Heart left ventricle (tissue), 16 donors: Measurements from ENCODE around the gene COL4A6. TPM values are rescaled to one million over a fixed set of nuclear protein-coding genes. Genes with fewer than 3 reads are reported as not detected.
A peak's percentile ranks its signal among the peaks of the same experiment; 100 is the strongest.

ENCODE experiments used
- ATAC-seq, 4 donors: fragments of 200-7000 bp; cut with Tn5 transposase; one replicate each; pipeline ENCODE4 v1.9.1; 2020 to 2022; ENCODE audit warnings: moderate library complexity in 4 of 4, mild to moderate bottlenecking in 3 of 4, moderate number of reproducible peaks in 1 of 4
- DNase-seq, 5 donors: peaks; one replicate each; pipeline ENCODE4 v3.0.0-alpha.2; 2020
- H3K27ac ChIP-seq, 12 donors: fragments of 200-600 bp; sonication (generic) in 4 of 12; one replicate each; pipeline versions ENCODE4 v1.5.0 to v1.8.0; 2016 to 2022; ENCODE audit warnings: mild to moderate bottlenecking in 2 of 12
- H3K27me3 ChIP-seq, 9 donors: fragments of 200-600 bp; sonication (generic) in 2 of 9; one replicate each; pipeline versions ENCODE4 v1.5.1 to v1.8.0; 2016 to 2022; ENCODE audit warnings: mild to moderate bottlenecking in 3 of 9
- H3K36me3 ChIP-seq, 9 donors: fragments of 200-600 bp; sonication (generic) in 2 of 9; one replicate each; pipeline versions ENCODE4 v1.5.0 to v1.8.0; 2018 to 2022; ENCODE audit warnings: mild to moderate bottlenecking in 2 of 9
- H3K4me1 ChIP-seq, 12 donors: fragments of 200-600 bp; sonication (generic) in 4 of 12; one replicate each; pipeline versions ENCODE4 v1.5.0 to v1.8.0; 2016 to 2022; ENCODE audit warnings: mild to moderate bottlenecking in 3 of 12
- H3K4me3 ChIP-seq, 12 donors: fragments of 200-600 bp; sonication (generic) in 4 of 12; one replicate each; pipeline versions ENCODE4 v1.5.0 to v1.8.0; 2017 to 2022; ENCODE audit warnings: mild to moderate bottlenecking in 9 of 12, moderate library complexity in 4 of 12
- H3K9me3 ChIP-seq, 12 donors: fragments of 200-600 bp; sonication (generic) in 4 of 12; one replicate each; pipeline versions ENCODE4 v1.5.0 to v1.8.0; 2016 to 2022; ENCODE audit warnings: mild to moderate bottlenecking in 1 of 12
- CTCF ChIP-seq, 12 donors: fragments of 200-600 bp; sonication (generic) in 4 of 12; IDR thresholded peaks; one replicate each; pipeline versions ENCODE4 v1.5.0 to v1.8.0; 2018 to 2022; ENCODE audit warnings: antibody characterized with exemption in 12 of 12, mild to moderate bottlenecking in 5 of 12
- POLR2A ChIP-seq, 2 donors: fragments of 450-650 bp; IDR thresholded peaks; one replicate each; pipeline ENCODE4 v1.6.1; 2017; ENCODE audit warnings: antibody characterized with exemption in 2 of 2, mild to moderate bottlenecking in 2 of 2, moderate library complexity in 2 of 2
- WGBS, 4 donors: extraction: QIAGEN DNeasy Blood & Tissue Kit in 2 of 4; methylation state at CpG; one replicate each; pipeline versions ENCODE4 v1.1.5 to v1.1.7; 2013 to 2018; 5-methylcytosine and 5-hydroxymethylcytosine counted together
- intact Hi-C, 10 donors: fragments of 100-400 bp; cut with DNase I; formaldehyde crosslinking; loops; one replicate each; pipeline versions ENCODE4 v1.11.1 to v1.14.2; 2022
- polyA plus RNA-seq, 2 donors: library from polyadenylated mRNA; stranded (reverse); fragments of 200-250 nt; gene quantifications; one replicate each; pipeline ENCODE4 v1.2.3, GENCODE V29; 2013
- total RNA-seq, 9 donors: library from RNA; depleted of rRNA in 2 of 9; stranded (reverse); fragments of >200 nt in 2 of 9; fragmentation: NEBNext Ultra II Directional in 3 of 9; extraction: Animal tissue kit (Norgen Biotek cat#: 25700) in 3 of 9; gene quantifications; one replicate each; pipeline versions ENCODE4 v1.1.0 to v1.2.4, GENCODE V29; 2016 to 2023
- donor health status: ischemic (EF 13 %, LVEDD 7.1; RV severe dilation, severe dysfunction).
- donor health status: healthy with polysubstance abuse.
- donor health status: DM: no; HTN: yes; CAD: no.
- donor health status: DM: no; HTN: no; CAD: no.
- donor health status: ischemic (EF 25% LVEDD 6.9; RV normal size, moderate dysfunction).
- donor health status: ischemic (EF 25% LVEDD 5.7; RV mildly dilated, moderate dysfunction).
- donor health status: healthy.
- donor health status: DM: yes; HTN: yes; CAD: no.
- donor health status: ischemic (EF 35%, LVEDD 5.7; RV mildly dilated, moderate dysfunction).
- donor health status: nonischemic (EF 11% LVEDD 7.7; RV severe dilation, severe dysfunction).
- donor health status: DM: yes; HTN: yes; CAD: no.
- donor health status: PGD.
- donor health status: ischemic (EF 29% LVEDD 5.4; RV normal size, mild dysfunction).
- donor health status: nonischemic (EF 23%, LVEDD 6.1; RV moderate dilation, normal function).

The COL4A6 gene
- total and polyA plus RNA-seq, 11 donors: 2.9 to 14.0 (median 7.2) TPM

GRCh38 chrX:108132876-108133275 lies 305.3 kb downstream of the COL4A6 start:
- 72 to 85% (median 76%) methylated on average over 2 of the region's 2 CpGs for WGBS, 4 donors
- Histone ChIP-seq H3K4me1 (peaks cover 0 to 4% (median 0%) of the 10 kb centered on the region in 12 donors), H3K27ac (peak overlapping the region in 5 of 12 donors; percentile 19 to 82 (median 75)), H3K36me3 (peaks cover 0 to 34% (median 18%) of the 10 kb centered on the region in 9 donors), H3K9me3 (no peaks in the 10 kb centered on the region), H3K27me3 (peaks cover 0 to 9% (median 0%) of the 10 kb centered on the region in 9 donors), H3K4me3 (no peak overlapping the region)
- DNase-seq: no peak
- intact Hi-C loops: loop anchor here in 2 of 10 donors (5.0 to 10.0 kb wide), 2 partner anchors 41 to 48 kb away; partner anchors contain the start of genes ATG4A (in 1 of the 2) and PSMD10 (in 1 of the 2)
- no peak for TF ChIP-seq POLR2A (IDR thresholded peaks at IDR 0.05)
- no peak for TF ChIP-seq CTCF (IDR thresholded peaks at IDR 0.05)
- no peak for ATAC-seq

GRCh38 chrX:108132034-108132433 lies 306.2 kb downstream of the COL4A6 start:
- intact Hi-C loops: loop anchor here in 2 of 10 donors (5.0 to 10.0 kb wide), 2 partner anchors 40 to 47 kb away; partner anchors contain the start of genes ATG4A (in 1 of the 2) and PSMD10 (in 1 of the 2)
- Histone ChIP-seq H3K9me3 (no peaks in the 10 kb centered on the region), H3K36me3 (peaks cover 0 to 33% (median 15%) of the 10 kb centered on the region in 9 donors), H3K27me3 (peaks cover 0 to 9% (median 0%) of the 10 kb centered on the region in 9 donors), H3K4me3 (no peak overlapping the region), H3K4me1 (peaks cover 0 to 4% (median 0%) of the 10 kb centered on the region in 12 donors), H3K27ac (peak overlapping the region in 11 of 12 donors; percentile 8 to 82 (median 70))
- 81 to 91% (median 88%) methylated on average over 8 of the region's 8 CpGs for WGBS, 4 donors
- TF ChIP-seq POLR2A (IDR thresholded peaks at IDR 0.05) (no peak), CTCF (IDR thresholded peaks at IDR 0.05) (no peak)
- no peak for ATAC-seq
- no peak for DNase-seq

GRCh38 chrX:108131471-108131870 lies 306.8 kb downstream of the COL4A6 start:
- DNase-seq: peak in 1 of 5 donors; percentile 16
- 52 to 66% (median 57%) methylated on average over 2 of the region's 2 CpGs for WGBS, 4 donors
- no peak overlapping the region for H3K4me3 ChIP-seq

More at GRCh38 chrX:108131471-108131870, 306.8 kb downstream of the COL4A6 start:
- ATAC-seq: peak in 3 of 4 donors; percentile 56 to 92 (median 67)
- peaks cover 0 to 9% (median 0%) of the 10 kb centered on the region in 9 donors for H3K27me3 ChIP-seq
- intact Hi-C loops: loop anchor here in 2 of 10 donors (5.0 to 10.0 kb wide), 2 partner anchors 39 to 47 kb away; partner anchors contain the start of genes ATG4A (in 1 of the 2) and PSMD10 (in 1 of the 2)
- peaks cover 0 to 4% (median 0%) of the 10 kb centered on the region in 12 donors for H3K4me1 ChIP-seq
- TF ChIP-seq POLR2A (IDR thresholded peaks at IDR 0.05) (no peak), CTCF (IDR thresholded peaks at IDR 0.05) (no peak)
- no peaks in the 10 kb centered on the region for H3K9me3 ChIP-seq
- peaks cover 0 to 31% (median 14%) of the 10 kb centered on the region in 9 donors for H3K36me3 ChIP-seq
- H3K27ac ChIP-seq: peak overlapping the region in 11 of 12 donors; percentile 8 to 82 (median 70)
